NT2/D1 (cell line): ENCODE results near the gene FXYD1.

Experiments
- DNase-seq: peaks from one replicate; pipeline ENCODE4 v3.0.0-alpha.2; 2011; ENCODE audit warnings: low read depth, low spot score
- H3K27me3 ChIP-seq: 2 replicates; pipeline ENCODE4 v1.6.0; 2011; ENCODE audit warnings: mild to moderate bottlenecking; ENCODE audit not compliant: insufficient read length, insufficient read depth
- H3K36me3 ChIP-seq: 2 replicates; pipeline ENCODE4 v1.6.1; 2011; ENCODE audit warnings: mild to moderate bottlenecking, low read length, mixed read lengths; ENCODE audit not compliant: insufficient read depth, insufficient read length
- H3K4me1 ChIP-seq: 2 replicates; pipeline ENCODE4 v1.5.1; 2011; ENCODE audit not compliant: insufficient read depth, insufficient read length
- H3K4me3 ChIP-seq: 2 replicates; pipeline ENCODE4 v1.5.1; 2011; ENCODE audit warnings: low read depth; ENCODE audit not compliant: insufficient read length
- H3K9ac ChIP-seq: 2 replicates; pipeline ENCODE4 v1.6.0; 2011; ENCODE audit warnings: low read depth; ENCODE audit not compliant: insufficient read length
- H3K9me3 ChIP-seq: 2 replicates; pipeline ENCODE4 v1.5.1; 2011; ENCODE audit warnings: mild to moderate bottlenecking, low read length; ENCODE audit not compliant: insufficient read depth
- SUZ12 ChIP-seq: IDR thresholded peaks from 2 replicates; pipeline ENCODE4 v1.6.1; 2011; ENCODE audit not compliant: insufficient read length, insufficient read depth; ENCODE audit errors: extremely low read depth
- YY1 ChIP-seq: IDR thresholded peaks from 2 replicates; pipeline ENCODE4 v1.6.1; 2011; ENCODE audit not compliant: insufficient read length, insufficient read depth
- ZNF274 ChIP-seq: IDR thresholded peaks from 2 replicates; pipeline ENCODE4 v1.6.1; 2011; ENCODE audit warnings: mild to moderate bottlenecking, low read depth, low read length

FXYD1 gene

DNA sequence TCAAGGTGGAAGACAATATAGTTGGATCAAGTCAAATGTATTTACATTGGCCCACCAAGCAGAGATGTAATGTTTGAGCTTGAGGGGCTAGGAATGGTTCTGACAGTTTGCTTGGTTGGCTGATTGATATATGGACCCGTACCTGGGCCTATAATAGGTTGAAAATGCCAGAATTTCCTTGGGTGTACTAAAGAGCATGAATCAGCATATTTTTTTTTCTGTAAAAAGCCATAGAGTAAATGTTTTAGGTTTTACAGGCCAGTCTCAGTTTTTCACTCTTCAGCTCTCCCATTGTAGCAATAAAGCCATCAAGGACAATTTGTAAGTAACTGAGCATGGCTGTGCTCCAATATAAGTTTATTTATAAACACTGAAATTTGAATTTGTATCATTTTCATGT, 42.8 kb downstream of the FXYD1 start:
- Histone ChIP-seq H3K4me1 (no peaks in the 10 kb centered on the region), H3K9me3 (peaks cover 5% of the 10 kb centered on the region; the same call in 1 of the 2 replicates), H3K9ac (no peak overlapping the region), H3K4me3 (no peak overlapping the region), H3K27me3 (no peaks in the 10 kb centered on the region), H3K36me3 (no peaks in the 10 kb centered on the region)
- no peak for DNase-seq
- no peak for TF ChIP-seq SUZ12
- TF ChIP-seq ZNF274, result no peak
- no peak for TF ChIP-seq YY1

DNA sequence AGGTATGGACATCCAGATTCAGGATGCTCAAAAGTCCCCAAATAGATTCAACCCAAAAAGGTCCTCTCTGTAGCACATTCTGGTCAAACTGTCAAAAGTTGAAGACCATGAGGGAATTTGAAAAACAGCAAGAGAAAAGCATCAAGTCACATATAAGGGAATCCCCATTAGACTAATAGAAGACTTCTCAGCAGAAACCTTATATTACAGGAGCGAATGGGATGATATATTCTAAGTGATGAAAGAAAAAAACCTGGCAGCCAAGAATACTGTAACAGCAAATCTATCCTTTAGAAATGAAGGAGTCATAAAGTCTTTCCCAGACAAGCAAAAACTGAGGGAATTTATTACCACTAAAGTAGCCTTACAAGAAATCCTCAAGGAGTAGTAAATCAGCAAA, 45.6 kb downstream of the FXYD1 start:
- Histone ChIP-seq H3K9ac (no peak overlapping the region), H3K9me3 (peaks cover 5% of the 10 kb centered on the region; the same call in 1 of the 2 replicates), H3K36me3 (no peaks in the 10 kb centered on the region), H3K4me3 (no peak overlapping the region), H3K4me1 (no peaks in the 10 kb centered on the region), H3K27me3 (no peaks in the 10 kb centered on the region)
- no peak for TF ChIP-seq YY1
- TF ChIP-seq SUZ12, result no peak
- no peak for TF ChIP-seq ZNF274
- no peak for DNase-seq

DNA sequence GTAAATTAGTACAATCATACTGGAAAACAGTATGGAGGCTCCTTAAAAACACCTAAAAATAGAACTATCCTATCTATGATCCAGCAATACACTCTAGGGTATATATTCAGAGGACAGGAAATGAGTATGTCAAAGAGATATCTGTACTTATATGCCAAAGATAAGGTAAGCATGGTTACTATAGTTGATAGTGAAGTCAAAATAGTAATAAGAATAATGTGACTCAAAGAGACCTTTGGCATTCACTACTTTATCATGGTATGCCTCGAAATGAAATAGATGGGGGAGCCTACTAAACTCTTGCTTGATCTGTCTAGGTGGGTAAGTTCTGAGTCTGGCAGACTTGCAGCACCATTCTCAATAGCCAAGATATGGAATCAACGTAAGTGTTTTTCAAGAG, 46.3 kb downstream of the FXYD1 start:
- Histone ChIP-seq H3K4me3 (no peak overlapping the region), H3K9me3 (peaks cover 5% of the 10 kb centered on the region; the same call in 1 of the 2 replicates), H3K4me1 (no peaks in the 10 kb centered on the region), H3K9ac (no peak overlapping the region), H3K36me3 (no peaks in the 10 kb centered on the region), H3K27me3 (no peaks in the 10 kb centered on the region)
- no peak for TF ChIP-seq YY1
- DNase-seq, result no peak
